ENCODE data around the gene NGFR. TPM values are rescaled to one million over a fixed set of nuclear protein-coding genes. Genes with fewer than 3 reads are reported as not detected.
A peak's percentile ranks its signal among the peaks of the same experiment; 100 is the strongest.

The NGFR gene
- total RNA-seq, 4 donors from 2014 or later, result 1.8 to 47.9 (median 9.9) TPM

GRCh38 chr17:49513044-49513395 lies 17.9 kb downstream of the NGFR start:
- H3K4me3 ChIP-seq, result no peak overlapping the region
- H3K9me3 ChIP-seq, result no peaks in the 10 kb centered on the region
- peaks cover 16 to 21% of the 10 kb centered on the region in 2 donors for H3K4me1 ChIP-seq
- H3K36me3 ChIP-seq, result no peaks in the 10 kb centered on the region
- peak overlapping the region in 1 of 2 donors; percentile 10 for H3K27ac ChIP-seq
- H3K27me3 ChIP-seq, result no peaks in the 10 kb centered on the region
- intact Hi-C loops (cut with DNase I; ENCODE audit: low total_unique reads), result no loop called here
- TF ChIP-seq, protein P1, sequence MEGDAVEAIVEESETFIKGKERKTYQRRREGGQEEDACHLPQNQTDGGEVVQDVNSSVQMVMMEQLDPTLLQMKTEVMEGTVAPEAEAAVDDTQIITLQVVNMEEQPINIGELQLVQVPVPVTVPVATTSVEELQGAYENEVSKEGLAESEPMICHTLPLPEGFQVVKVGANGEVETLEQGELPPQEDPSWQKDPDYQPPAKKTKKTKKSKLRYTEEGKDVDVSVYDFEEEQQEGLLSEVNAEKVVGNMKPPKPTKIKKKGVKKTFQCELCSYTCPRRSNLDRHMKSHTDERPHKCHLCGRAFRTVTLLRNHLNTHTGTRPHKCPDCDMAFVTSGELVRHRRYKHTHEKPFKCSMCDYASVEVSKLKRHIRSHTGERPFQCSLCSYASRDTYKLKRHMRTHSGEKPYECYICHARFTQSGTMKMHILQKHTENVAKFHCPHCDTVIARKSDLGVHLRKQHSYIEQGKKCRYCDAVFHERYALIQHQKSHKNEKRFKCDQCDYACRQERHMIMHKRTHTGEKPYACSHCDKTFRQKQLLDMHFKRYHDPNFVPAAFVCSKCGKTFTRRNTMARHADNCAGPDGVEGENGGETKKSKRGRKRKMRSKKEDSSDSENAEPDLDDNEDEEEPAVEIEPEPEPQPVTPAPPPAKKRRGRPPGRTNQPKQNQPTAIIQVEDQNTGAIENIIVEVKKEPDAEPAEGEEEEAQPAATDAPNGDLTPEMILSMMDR (IDR thresholded peaks at IDR 0.05), result no peak
- no peak for TF ChIP-seq POLR2A (IDR thresholded peaks at IDR 0.05)
- no peak for DNase-seq

GRCh38 chr17:49513641-49514040 lies 18.5 kb downstream of the NGFR start:
- Histone ChIP-seq H3K36me3 (no peaks in the 10 kb centered on the region), H3K4me3 (no peak overlapping the region), H3K4me1 (peaks cover 16 to 21% of the 10 kb centered on the region in 2 donors), H3K27ac (peak overlapping the region; percentile 93 to 95), H3K9me3 (no peaks in the 10 kb centered on the region), H3K27me3 (no peaks in the 10 kb centered on the region)
- TF ChIP-seq POLR2A (IDR thresholded peaks at IDR 0.05), result no peak
- TF ChIP-seq, protein P1 (IDR thresholded peaks at IDR 0.05), result no peak
- DNase-seq, result no peak
- intact Hi-C loops (cut with DNase I; ENCODE audit: low total_unique reads), result no loop called here

DNA sequence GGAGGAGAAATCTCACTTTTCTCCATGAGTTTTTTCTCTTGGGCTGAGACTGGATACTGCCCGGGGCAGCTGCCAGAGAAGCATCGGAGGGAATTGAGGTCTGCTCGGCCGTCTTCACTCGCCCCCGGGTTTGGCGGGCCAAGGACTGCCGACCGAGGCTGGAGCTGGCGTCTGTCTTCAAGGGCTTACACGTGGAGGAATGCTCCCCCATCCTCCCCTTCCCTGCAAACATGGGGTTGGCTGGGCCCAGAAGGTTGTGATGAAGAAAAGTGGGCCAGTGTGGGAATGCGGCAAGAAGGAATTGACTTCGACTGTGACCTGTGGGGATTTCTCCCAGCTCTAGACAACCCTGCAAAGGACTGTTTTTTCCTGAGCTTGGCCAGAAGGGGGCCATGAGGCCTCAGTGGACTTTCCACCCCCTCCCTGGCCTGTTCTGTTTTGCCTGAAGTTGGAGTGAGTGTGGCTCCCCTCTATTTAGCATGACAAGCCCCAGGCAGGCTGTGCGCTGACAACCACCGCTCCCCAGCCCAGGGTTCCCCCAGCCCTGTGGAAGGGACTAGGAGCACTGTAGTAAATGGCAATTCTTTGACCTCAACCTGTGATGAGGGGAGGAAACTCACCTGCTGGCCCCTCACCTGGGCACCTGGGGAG lies 19.1 kb downstream of the NGFR start:
- no peak overlapping the region for H3K4me3 ChIP-seq
- intact Hi-C loops (cut with DNase I; ENCODE audit: low total_unique reads), result no loop called here
- H3K9me3 ChIP-seq, result no peaks in the 10 kb centered on the region
- H3K36me3 ChIP-seq, result no peaks in the 10 kb centered on the region
- H3K4me1 ChIP-seq, result peaks cover 16 to 21% of the 10 kb centered on the region in 2 donors
- peak overlapping the region; percentile 93 to 95 for H3K27ac ChIP-seq
- TF ChIP-seq, protein P1 (IDR thresholded peaks at IDR 0.05), result peak in 1 of 4 experiments; percentile 32
- no peak for TF ChIP-seq POLR2A (IDR thresholded peaks at IDR 0.05)
- DNase-seq, result peak; percentile 48 to 77
- no peaks in the 10 kb centered on the region for H3K27me3 ChIP-seq

DNA sequence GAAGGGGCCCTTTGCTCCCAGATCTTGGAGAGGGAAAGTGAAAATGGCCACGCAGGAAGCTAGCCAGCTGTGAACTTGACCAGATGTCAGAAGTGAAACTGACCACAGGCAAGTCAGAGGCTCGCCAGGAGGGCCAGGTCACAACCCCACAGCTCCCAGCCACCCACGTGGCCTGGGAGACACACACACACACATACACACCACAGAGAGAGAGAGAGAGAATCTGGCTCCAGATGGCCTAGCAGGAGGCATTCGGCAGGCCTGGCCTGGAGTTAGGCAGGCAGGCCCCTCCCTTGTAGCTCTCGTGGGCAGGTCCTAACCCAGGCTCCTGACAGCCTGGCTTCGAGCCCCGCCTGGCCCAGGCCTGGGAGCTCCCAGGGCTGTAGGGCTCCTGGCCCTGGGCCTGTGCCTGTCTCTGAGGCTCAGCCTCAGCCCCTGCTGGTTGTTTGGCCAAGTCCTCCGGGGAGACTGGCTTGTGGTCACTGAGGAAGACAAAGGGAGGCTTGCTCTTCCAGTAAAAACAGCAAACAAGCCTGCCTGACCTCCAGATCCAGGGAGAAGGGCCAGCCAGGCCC lies 20.2 kb downstream of the NGFR start:
- intact Hi-C loops (cut with DNase I; ENCODE audit: low total_unique reads), result no loop called here
- Histone ChIP-seq H3K27me3 (no peaks in the 10 kb centered on the region), H3K27ac (peak overlapping the region; percentile 93 to 95), H3K9me3 (no peaks in the 10 kb centered on the region), H3K36me3 (no peaks in the 10 kb centered on the region), H3K4me1 (peaks cover 16 to 21% of the 10 kb centered on the region in 2 donors), H3K4me3 (no peak overlapping the region)
- DNase-seq, result peak; percentile 92 to 94
- TF ChIP-seq POLR2A (IDR thresholded peaks at IDR 0.05), result peak in 1 of 2 donors; percentile 37
- TF ChIP-seq, protein P1 (IDR thresholded peaks at IDR 0.05), result peak; percentile 16 to 65 (median 31)

- peaks cover 16 to 27% of the 10 kb centered on the region in 2 donors for H3K4me1 ChIP-seq
- H3K27me3 ChIP-seq, result no peaks in the 10 kb centered on the region
- no peak overlapping the region for H3K4me3 ChIP-seq
- no peaks in the 10 kb centered on the region for H3K36me3 ChIP-seq
- intact Hi-C loops (cut with DNase I; ENCODE audit: low total_unique reads), result no loop called here
- peak overlapping the region; percentile 93 to 95 for H3K27ac ChIP-seq
- TF ChIP-seq POLR2A (IDR thresholded peaks at IDR 0.05), result no peak
- TF ChIP-seq, protein P1 (IDR thresholded peaks at IDR 0.05), result no peak
- peak in 1 of 2 donors; percentile 59 for DNase-seq
- no peaks in the 10 kb centered on the region for H3K9me3 ChIP-seq
Observed at GRCh38 chr17:49516180-49516579, 21.1 kb downstream of the NGFR start.
